Neuron (in vitro differentiated cells): ENCODE results near the gene TMEM131.
"Not testable (repeated sequence)": the region's sequence is repeated elsewhere in the genome, so short reads cannot be mapped to it uniquely, and the experiment has no call there.

ENCODE experiments used
- H2AFZ ChIP-seq: one replicate; pipeline ENCODE4 v1.6.1; 2013; ENCODE audit warnings: low read depth, mild to moderate bottlenecking, inconsistent platforms, low read length, moderate library complexity
- H3K27me3 ChIP-seq: one replicate; pipeline ENCODE4 v1.6.1; 2013; ENCODE audit warnings: low read length; ENCODE audit not compliant: insufficient read depth
- H3K36me3 ChIP-seq: one replicate; pipeline ENCODE4 v1.6.1; 2013; ENCODE audit warnings: low read length; ENCODE audit not compliant: insufficient read depth
- H3K4me1 ChIP-seq: one replicate; pipeline ENCODE4 v1.6.1; 2013; ENCODE audit warnings: low read length; ENCODE audit not compliant: insufficient read depth
- H3K4me3 ChIP-seq: 2 replicates; pipeline ENCODE4 v1.5.1; 2013; ENCODE audit warnings: mild to moderate bottlenecking, low read length, moderate library complexity
- H3K9me3 ChIP-seq: one replicate; pipeline ENCODE4 v1.6.1; 2013; ENCODE audit warnings: low read length

The TMEM131 gene

DNA sequence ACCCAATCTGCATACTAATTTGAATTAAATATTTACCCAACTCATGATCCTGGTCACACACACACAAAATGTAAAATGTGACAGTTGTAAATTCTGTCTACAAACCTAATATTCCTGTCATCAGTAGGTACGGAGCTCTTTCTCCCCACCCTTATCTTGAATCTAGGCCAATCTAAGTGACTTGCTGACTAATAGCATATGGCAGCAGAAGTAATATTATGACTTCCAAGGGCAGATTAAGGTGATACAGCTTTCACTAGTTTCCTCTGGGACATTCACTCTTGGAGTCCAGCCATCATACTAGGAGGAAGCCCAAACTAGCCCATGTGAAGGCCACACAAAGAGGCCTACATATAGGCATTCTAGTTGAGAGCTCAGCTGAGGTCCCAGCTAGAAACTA is 89.4 kb downstream of the TMEM131 start:
- Histone ChIP-seq H3K27me3 (no peaks in the 10 kb centered on the region), H3K4me3 (no peak overlapping the region), H3K9me3 (peaks cover 2% of the 10 kb centered on the region), H3K36me3 (peaks cover 7% of the 10 kb centered on the region), H3K4me1 (no peaks in the 10 kb centered on the region), H2AFZ (no peak overlapping the region)

DNA sequence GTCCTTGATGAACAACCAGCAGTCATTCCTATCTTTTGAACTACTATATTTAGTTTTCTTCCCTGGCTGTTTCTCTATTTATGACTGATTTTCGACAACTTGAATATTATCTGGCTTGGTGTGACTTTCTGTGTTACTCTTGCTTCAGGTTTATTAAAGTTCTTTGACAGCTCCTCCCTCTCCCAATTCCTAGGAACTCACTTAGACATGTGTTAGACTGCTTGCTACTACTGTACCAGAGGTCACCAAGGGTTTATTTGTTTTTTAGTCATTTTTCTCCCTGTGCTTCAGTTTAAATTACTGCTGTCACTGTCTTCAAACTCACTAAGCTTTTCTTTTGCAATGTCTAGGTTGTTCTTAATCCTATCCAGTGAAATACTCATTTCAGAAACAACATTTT is 90.5 kb downstream of the TMEM131 start:
- peaks cover 7% of the 10 kb centered on the region for H3K36me3 ChIP-seq
- H3K4me3 ChIP-seq = no peak overlapping the region
- H3K27me3 ChIP-seq = no peaks in the 10 kb centered on the region
- no peaks in the 10 kb centered on the region for H3K9me3 ChIP-seq
- no peak overlapping the region for H2AFZ ChIP-seq
- H3K4me1 ChIP-seq = no peaks in the 10 kb centered on the region

DNA sequence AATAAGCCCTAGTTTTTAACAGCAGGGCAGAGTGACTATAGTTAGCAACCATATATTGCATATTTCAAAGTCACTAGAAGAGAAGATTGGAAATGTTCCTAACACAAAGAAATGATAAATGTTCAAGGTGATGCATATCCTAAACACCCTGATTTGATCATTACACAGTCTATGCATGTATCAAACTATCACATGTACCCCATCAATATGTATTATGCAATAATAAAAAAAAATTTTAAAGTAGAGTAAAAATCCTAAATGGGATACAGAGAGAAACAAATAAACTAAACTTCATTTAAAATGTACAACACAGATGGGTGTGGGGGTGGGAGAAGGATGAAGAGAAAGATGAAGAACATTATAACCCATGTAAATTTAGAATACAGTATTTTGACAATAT is 93.9 kb downstream of the TMEM131 start:
- no peaks in the 10 kb centered on the region for H3K4me1 ChIP-seq
- H3K36me3 ChIP-seq = peaks cover 4% of the 10 kb centered on the region
- no peaks in the 10 kb centered on the region for H3K9me3 ChIP-seq
- H3K4me3 ChIP-seq = no peak overlapping the region
- no peak overlapping the region for H2AFZ ChIP-seq
- H3K27me3 ChIP-seq = no peaks in the 10 kb centered on the region

DNA sequence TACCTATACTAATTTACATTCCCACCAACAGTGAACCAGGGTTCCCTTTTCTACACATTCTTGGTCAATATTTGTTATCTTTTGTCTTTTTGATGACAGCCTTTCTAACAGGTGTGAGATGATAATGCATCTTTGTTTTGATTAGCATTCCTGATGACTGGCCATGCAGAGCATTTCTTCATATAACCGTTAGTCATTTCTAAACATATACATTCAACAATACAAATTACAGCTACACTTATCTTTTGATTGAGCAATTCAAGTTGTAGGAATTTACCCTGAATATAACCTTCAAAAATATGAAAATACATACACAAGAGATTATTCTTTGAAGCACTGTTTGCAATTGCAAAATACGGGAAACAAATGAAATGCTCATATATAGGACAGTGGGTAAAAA is 94.9 kb downstream of the TMEM131 start:
- Histone ChIP-seq H3K4me1 (no peaks in the 10 kb centered on the region), H2AFZ (no peak overlapping the region), H3K27me3 (no peaks in the 10 kb centered on the region), H3K36me3 (peaks cover 3% of the 10 kb centered on the region), H3K9me3 (no peaks in the 10 kb centered on the region), H3K4me3 (no peak overlapping the region)

DNA sequence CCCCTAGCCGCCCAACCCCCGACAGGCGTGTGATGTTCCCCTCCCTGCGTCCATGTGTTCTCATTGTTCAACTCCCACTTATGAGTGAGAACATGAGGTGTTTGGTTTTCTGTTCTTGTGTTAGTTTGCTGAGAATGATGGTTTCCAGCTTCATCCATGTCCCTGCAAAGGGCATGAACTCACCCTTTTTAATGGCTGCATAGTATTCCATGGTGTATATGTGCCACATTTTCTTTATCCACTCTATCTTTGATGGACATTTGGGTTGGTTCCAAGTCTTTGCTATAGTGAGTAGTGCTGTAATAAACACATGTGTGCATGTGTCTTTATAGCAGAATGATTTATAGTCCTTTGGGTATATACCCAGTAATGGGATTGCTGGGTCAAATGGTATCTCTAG is 102.7 kb downstream of the TMEM131 start:
- H3K27me3 ChIP-seq, H3K9me3 ChIP-seq, H3K4me3 ChIP-seq, H2AFZ ChIP-seq, H3K4me1 ChIP-seq, H3K36me3 ChIP-seq: not testable (repeated sequence)

DNA sequence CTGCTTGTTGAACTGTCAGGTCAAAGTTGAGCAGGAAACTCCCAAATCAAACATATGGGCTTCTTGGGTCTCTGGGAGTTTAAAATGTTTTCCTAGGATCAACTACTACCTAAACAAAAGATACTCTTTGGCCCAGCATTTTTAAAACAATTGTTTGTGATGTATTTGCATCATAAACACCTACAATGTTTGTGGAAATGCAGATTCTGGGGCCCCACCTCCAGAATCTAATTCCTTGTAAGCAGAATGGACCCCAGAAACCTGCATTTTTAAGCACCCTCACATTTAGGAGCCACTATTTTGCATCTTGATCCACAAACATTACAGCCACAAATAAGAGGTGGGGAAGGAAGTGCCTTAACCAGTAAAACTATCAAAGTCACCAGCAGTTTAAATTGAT is 104.1 kb downstream of the TMEM131 start:
- Histone ChIP-seq H3K27me3 (no peaks in the 10 kb centered on the region), H2AFZ (no peak overlapping the region), H3K4me1 (no peaks in the 10 kb centered on the region), H3K36me3 (peaks cover 20% of the 10 kb centered on the region), H3K9me3 (peaks cover 8% of the 10 kb centered on the region), H3K4me3 (no peak overlapping the region)

DNA sequence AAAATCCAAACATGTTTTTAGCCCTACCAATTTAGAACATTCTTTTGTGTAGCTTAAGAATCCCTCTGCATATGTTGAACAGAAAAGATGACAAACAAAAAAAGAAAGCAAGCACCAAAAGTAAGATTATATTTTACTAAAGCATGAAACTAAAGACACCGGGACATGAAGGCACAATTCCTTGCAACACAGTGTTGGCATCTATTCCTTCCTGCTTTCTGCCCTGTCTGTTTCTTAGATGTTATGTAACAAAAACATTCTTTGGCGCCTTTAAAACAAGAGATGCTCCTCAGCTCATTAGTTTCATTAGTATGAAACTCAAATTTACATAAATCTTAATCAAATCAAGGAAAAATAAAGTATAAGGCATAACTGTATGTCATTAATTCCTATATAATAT is 106.6 kb downstream of the TMEM131 start:
- no peaks in the 10 kb centered on the region for H3K4me1 ChIP-seq
- peaks cover 39% of the 10 kb centered on the region for H3K36me3 ChIP-seq
- H3K4me3 ChIP-seq = no peak overlapping the region
- H3K27me3 ChIP-seq = no peaks in the 10 kb centered on the region
- H2AFZ ChIP-seq = no peak overlapping the region
- H3K9me3 ChIP-seq = peaks cover 26% of the 10 kb centered on the region

DNA sequence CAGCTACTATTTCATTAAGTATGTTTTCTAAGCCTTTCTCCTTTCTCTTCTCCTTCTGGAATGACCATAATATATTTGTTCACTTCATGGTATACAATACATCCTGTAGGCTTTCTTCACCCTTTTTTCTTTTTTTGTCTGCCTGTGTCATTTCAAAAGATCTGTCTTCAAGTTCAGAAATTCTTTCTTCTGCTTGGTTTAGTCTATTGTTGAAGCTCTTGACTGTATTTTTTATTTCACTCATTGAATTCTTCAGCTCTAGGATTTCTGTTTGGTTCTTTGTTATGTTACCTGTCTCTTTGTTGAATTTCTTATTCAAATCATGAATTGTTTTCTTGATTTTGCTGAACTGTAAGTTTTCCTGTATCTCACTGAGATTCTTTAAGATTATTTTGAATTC is 109.9 kb downstream of the TMEM131 start:
- Histone ChIP-seq H3K27me3 (no peaks in the 10 kb centered on the region), H2AFZ (no peak overlapping the region), H3K36me3 (peaks cover 45% of the 10 kb centered on the region), H3K9me3 (peaks cover 27% of the 10 kb centered on the region), H3K4me3 (no peak overlapping the region), H3K4me1 (no peaks in the 10 kb centered on the region)

DNA sequence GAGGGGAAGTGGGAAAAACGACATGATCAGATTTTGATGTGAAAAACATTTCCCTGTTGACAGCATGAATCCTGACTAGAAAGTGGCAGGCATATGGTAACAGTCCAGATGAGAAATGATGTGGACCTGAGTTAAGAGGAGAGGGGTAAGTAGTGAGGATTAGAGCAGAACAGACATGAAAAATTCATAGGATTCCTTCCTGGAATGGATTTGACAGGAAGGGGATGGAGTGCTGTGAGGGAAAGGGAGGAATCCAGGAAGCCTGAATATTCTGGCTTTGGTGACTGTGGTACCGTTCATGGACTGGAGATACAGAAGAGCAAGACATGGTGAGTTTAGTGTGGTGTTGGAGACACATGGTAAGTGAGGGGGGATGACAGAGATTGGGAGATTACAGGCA is 115.4 kb downstream of the TMEM131 start:
- no peaks in the 10 kb centered on the region for H3K4me1 ChIP-seq
- H3K4me3 ChIP-seq = no peak overlapping the region
- no peak overlapping the region for H2AFZ ChIP-seq
- peaks cover 24% of the 10 kb centered on the region for H3K36me3 ChIP-seq
- H3K9me3 ChIP-seq = peaks cover 7% of the 10 kb centered on the region
- no peaks in the 10 kb centered on the region for H3K27me3 ChIP-seq

DNA sequence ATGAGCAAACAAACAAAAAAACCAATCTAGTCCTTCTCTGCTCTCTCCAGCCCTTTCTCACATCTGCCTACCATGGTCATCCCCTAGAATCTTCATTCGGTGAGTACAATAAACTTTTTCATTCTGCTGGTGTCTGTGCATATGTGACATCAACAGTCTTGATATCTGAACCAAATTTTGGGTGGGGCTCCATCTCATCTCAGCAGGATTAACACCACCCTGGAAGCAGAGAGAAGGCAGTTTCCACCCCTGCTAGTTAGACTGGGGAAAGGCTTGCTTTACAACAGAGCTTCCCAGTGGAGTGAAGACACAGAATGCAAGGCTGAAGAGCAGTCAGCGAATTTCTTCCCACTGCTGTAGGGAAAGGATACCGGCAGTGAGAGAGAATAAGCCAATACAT is 116.9 kb downstream of the TMEM131 start:
- H3K9me3 ChIP-seq = peaks cover 2% of the 10 kb centered on the region
- H3K4me3 ChIP-seq = no peak overlapping the region

DNA sequence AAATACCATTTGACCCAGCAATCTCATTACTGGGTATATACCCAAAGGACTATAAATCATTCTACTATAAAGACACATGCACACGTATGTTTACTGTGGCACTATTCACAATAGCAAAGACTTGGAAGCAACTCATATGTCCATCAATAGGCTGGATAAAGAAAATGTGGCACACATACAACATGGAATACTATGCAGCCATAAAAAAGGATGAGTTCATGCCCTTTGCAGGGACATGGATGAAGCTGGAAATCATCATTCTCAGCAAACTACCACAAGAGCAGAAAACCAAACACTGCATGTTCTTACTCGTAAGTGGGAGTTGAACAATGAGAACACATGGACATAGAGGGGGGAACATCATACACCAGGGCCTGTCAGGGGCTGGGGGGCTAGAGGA is 117.4 kb downstream of the TMEM131 start:
- H2AFZ ChIP-seq, H3K9me3 ChIP-seq, H3K4me1 ChIP-seq, H3K27me3 ChIP-seq, H3K4me3 ChIP-seq: not testable (repeated sequence)
- peaks cover 15% of the 10 kb centered on the region for H3K36me3 ChIP-seq

More for the DNA sequence above, 116.9 kb downstream of the TMEM131 start:
- Histone ChIP-seq H3K27me3 (no peaks in the 10 kb centered on the region), H3K4me1 (no peaks in the 10 kb centered on the region), H2AFZ (no peak overlapping the region), H3K36me3 (peaks cover 15% of the 10 kb centered on the region)

DNA sequence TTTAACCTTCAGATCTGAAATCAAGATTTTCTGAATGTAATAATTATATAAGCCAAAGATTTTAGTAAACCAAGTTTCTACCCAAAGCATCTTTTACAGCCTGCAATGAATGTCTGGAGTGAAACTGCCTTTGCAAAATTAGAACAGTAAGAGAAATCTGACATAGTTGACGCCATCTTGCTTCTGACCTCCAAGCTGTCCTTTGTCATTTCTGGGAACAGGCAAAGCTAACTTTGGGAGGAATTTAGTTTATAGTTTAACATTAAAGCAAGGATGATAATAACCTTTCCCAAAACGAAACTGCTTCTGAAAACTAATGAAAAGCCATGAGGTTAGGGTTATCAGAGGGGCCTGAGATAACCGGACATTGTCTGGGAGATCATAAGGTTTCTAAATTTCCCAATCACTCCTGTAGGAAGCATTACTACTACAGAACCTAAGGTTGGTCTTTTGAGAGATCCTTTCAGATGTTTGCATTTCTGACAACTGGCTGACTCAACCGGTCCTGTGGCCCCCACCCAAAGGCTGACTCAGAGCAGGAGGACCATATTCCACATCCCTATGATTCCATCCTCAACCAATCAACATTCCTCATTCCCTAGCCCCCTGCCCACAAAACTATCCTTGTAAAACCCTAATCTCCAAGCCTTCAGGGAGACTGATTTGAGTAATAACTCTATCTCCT is 124.5 kb downstream of the TMEM131 start:
- H3K27me3 ChIP-seq = no peaks in the 10 kb centered on the region
- H2AFZ ChIP-seq = no peak overlapping the region
- peaks cover 22% of the 10 kb centered on the region for H3K4me1 ChIP-seq
- H3K36me3 ChIP-seq = no peaks in the 10 kb centered on the region
- no peak overlapping the region for H3K4me3 ChIP-seq
- H3K9me3 ChIP-seq = peaks cover 18% of the 10 kb centered on the region

DNA sequence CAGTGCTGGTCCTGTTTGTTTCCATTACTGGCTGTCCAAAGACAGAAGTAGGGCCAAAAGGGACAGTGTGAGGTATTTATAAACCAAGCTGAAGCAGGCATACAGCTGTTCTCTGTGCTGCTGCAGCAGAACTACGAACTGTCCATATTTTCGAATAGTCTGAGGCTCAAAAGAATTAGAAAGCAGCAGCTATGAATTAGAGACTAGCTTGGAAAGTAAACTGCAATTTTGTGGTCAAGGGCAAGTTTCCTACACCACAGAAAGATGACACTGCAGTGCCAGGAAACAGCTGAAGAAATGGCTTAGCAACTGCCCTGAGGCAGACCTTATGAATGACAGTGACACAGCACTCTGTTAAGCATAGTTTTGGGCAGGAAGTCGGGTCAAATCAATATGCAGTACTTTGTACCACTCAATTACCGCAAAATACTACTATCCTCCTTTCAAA is 125.3 kb downstream of the TMEM131 start:
- Histone ChIP-seq H3K9me3 (peaks cover 18% of the 10 kb centered on the region), H3K4me1 (peaks cover 22% of the 10 kb centered on the region), H3K36me3 (no peaks in the 10 kb centered on the region), H2AFZ (no peak overlapping the region), H3K27me3 (no peaks in the 10 kb centered on the region), H3K4me3 (no peak overlapping the region)

DNA sequence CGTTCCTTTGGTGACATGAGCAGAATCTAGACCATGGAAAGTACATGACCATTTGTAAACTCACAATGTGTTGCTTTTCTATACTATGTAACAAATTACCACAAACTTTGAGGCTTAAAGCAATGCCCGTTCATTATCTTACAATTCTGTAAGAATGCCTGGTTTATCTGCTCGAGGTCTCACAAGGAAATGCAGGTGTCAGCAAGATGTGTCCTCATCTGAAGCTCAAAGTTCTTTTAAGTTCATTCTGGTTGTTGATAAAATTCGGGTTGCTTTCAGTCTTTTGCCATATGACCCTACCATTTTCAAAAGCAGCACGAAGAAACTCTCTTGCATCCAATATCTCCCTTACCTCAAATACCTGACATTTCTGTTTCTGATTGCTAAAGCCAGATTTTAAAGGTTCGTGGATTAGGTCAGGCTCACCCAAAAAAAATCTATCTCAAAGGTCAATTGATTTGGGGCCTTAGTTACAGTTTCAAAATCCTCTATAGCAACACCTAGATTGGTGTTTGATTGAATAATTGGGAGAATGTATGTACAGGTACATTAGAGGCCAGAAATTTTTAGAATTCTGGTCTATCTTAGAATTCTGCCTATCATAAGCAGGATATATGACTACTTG is 125.9 kb downstream of the TMEM131 start:
- Histone ChIP-seq H3K36me3 (no peaks in the 10 kb centered on the region), H2AFZ (no peak overlapping the region), H3K27me3 (no peaks in the 10 kb centered on the region), H3K9me3 (peaks cover 18% of the 10 kb centered on the region), H3K4me1 (peaks cover 22% of the 10 kb centered on the region), H3K4me3 (no peak overlapping the region)
